Measurements from ENCODE around the gene DNAH17.

Gene DNAH17

DNA sequence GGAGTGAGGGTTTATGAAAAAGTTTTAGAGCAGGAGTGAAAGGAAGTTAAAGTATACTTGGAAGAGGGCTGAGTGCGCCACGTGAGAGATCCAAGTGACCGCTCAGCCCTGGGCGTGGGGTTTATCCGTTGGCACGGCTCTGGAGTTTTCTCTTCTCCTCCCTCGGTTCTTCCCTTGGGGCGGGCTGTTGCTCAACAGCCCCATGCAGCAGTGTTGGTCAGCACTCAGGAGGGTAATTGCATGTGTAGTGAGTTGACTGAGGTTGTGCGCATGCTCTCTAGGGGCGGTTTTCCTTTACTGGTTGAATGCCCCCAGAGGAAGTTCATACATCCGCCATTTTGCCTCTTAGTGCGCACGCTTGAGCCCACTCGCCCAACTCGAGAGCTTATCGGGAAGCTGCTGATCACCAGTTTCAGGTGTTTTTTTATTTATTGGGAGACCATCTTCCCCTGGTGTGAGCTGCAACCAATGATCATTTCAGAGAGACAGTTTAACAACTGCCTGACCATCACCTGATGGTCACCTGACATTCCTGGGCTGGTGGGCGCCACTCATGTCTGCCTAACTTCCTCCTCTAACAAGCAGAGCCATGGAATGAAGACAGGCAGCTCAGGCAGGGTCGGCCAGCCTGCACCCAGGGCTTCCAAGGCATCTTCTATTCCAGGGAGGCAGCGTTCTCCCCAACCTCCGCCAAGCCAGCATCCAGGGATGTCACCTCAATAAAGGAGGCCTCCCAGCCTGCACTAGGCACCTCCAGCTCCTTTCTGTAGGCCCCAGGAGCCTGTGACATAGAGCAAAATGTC lies 41.3 kb upstream of the DNAH17 start (continued):
- TF ChIP-seq, protein P1, sequence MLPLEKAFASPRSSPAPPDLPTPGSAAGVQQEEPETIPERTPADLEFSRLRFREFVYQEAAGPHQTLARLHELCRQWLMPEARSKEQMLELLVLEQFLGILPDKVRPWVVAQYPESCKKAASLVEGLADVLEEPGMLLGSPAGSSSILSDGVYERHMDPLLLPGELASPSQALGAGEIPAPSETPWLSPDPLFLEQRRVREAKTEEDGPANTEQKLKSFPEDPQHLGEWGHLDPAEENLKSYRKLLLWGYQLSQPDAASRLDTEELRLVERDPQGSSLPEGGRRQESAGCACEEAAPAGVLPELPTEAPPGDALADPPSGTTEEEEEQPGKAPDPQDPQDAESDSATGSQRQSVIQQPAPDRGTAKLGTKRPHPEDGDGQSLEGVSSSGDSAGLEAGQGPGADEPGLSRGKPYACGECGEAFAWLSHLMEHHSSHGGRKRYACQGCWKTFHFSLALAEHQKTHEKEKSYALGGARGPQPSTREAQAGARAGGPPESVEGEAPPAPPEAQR (tag by site-specific recombination; IDR thresholded peaks at IDR 0.05), result no peak

DNA sequence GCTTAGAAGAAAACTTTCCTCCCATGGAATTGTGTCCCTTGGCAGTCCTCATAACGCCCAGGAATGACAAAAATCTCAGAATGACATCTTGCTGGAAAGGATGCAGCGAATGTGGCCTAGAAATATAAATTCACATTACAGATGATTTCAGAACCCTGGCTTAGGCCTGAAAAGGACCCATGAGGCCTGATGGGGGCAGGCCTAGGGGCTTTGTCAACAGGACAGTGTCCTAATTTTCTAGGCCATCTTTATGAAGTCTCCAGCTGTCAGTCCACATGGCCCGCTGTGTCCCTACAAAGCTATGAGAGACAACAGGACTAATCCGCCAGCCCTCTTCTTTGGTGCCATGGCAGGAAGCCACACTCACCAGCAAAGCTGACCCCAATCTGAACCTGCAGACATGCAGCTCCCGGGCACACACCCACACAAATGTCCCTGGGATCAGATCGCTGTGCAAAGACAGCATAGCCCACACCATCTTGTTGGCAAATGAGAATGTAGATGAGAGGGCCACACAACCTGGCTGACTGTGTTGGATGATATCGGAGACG lies 40.4 kb upstream of the DNAH17 start:
- TF ChIP-seq ZNF184 (tag by site-specific recombination; IDR thresholded peaks at IDR 0.05), result no peak
- Histone ChIP-seq H3K4me3 (ENCODE audit: low read depth, low read length) (no peak overlapping the region), H3K36me3 (ENCODE audit: control insufficient read depth in 2 of 2, insufficient read depth in 1 of 2, low read length in 2 of 2) (no peaks in the 10 kb centered on the region), H3K27ac (ENCODE audit: extremely low read depth, low read depth, low read length) (no peak overlapping the region), H3K4me1 (ENCODE audit: control insufficient read depth, insufficient read depth, low read length) (no peaks in the 10 kb centered on the region), H3K9me3 (ENCODE audit: control insufficient read depth, insufficient read depth, low read depth, low read length) (no peaks in the 10 kb centered on the region)
- POLR2A ChIA-PET, result no interaction called here
- CTCF ChIA-PET, result interaction anchor here (0.6 kb wide), 1 partner anchor 94 kb away, joined by 8 read pairs; no protein-coding TSS in a partner anchor

- no peaks in the 10 kb centered on the region for H3K36me3 ChIP-seq (ENCODE audit: control insufficient read depth in 2 of 2, insufficient read depth in 1 of 2, low read length in 2 of 2)
- H3K4me1 ChIP-seq (ENCODE audit: control insufficient read depth, insufficient read depth, low read length), result no peaks in the 10 kb centered on the region
- no peak overlapping the region for H3K27ac ChIP-seq (ENCODE audit: extremely low read depth, low read depth, low read length)
- ChIA-PET POLR2A (no interaction called here), CTCF (interaction anchor here (0.5 to 0.7 kb wide), 3 partner anchors 61 to 120 kb away, joined by 3 to 8 read pairs (median 4); no protein-coding TSS in a partner anchor)
- no peaks in the 10 kb centered on the region for H3K9me3 ChIP-seq (ENCODE audit: control insufficient read depth, insufficient read depth, low read depth, low read length)
- H3K4me3 ChIP-seq (ENCODE audit: low read depth, low read length), result no peak overlapping the region
- TF ChIP-seq ZNF626 (tag by site-specific recombination; IDR thresholded peaks at IDR 0.05), result no peak
- TF ChIP-seq, protein P2, sequence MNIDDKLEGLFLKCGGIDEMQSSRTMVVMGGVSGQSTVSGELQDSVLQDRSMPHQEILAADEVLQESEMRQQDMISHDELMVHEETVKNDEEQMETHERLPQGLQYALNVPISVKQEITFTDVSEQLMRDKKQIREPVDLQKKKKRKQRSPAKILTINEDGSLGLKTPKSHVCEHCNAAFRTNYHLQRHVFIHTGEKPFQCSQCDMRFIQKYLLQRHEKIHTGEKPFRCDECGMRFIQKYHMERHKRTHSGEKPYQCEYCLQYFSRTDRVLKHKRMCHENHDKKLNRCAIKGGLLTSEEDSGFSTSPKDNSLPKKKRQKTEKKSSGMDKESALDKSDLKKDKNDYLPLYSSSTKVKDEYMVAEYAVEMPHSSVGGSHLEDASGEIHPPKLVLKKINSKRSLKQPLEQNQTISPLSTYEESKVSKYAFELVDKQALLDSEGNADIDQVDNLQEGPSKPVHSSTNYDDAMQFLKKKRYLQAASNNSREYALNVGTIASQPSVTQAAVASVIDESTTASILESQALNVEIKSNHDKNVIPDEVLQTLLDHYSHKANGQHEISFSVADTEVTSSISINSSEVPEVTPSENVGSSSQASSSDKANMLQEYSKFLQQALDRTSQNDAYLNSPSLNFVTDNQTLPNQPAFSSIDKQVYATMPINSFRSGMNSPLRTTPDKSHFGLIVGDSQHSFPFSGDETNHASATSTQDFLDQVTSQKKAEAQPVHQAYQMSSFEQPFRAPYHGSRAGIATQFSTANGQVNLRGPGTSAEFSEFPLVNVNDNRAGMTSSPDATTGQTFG (tag by site-specific recombination; IDR thresholded peaks at IDR 0.05; ENCODE audit: borderline replicate concordance), result no peak
- TF ChIP-seq ZNF488 (tag by site-specific recombination; IDR thresholded peaks at IDR 0.05), result no peak
- no peak for TF ChIP-seq ZNF37A (tag by site-specific recombination; IDR thresholded peaks at IDR 0.05)
- no peak for TF ChIP-seq ZFP41 (tag by site-specific recombination; IDR thresholded peaks at IDR 0.05; ENCODE audit: borderline replicate concordance)
- TF ChIP-seq ZNF221 (tag by site-specific recombination; IDR thresholded peaks at IDR 0.05; ENCODE audit: borderline replicate concordance), result no peak
- TF ChIP-seq ZXDB (tag by site-specific recombination; IDR thresholded peaks at IDR 0.05), result no peak
- no peak for TF ChIP-seq ZNF354C (tag by site-specific recombination; IDR thresholded peaks at IDR 0.05; ENCODE audit: borderline replicate concordance, low read depth)
- no peak for TF ChIP-seq ZNF701 (tag by site-specific recombination; IDR thresholded peaks at IDR 0.05)
- TF ChIP-seq ZNF23 (tag by site-specific recombination; IDR thresholded peaks at IDR 0.05; ENCODE audit: borderline replicate concordance), result no peak
- no peak for TF ChIP-seq SCRT1 (tag by site-specific recombination; IDR thresholded peaks at IDR 0.05; ENCODE audit: borderline replicate concordance)
- no peak for TF ChIP-seq ZNF311 (tag by site-specific recombination; IDR thresholded peaks at IDR 0.05; ENCODE audit: borderline replicate concordance)
- no peak for TF ChIP-seq ZNF18 (tag by site-specific recombination; IDR thresholded peaks at IDR 0.05)
- TF ChIP-seq, protein P3, sequence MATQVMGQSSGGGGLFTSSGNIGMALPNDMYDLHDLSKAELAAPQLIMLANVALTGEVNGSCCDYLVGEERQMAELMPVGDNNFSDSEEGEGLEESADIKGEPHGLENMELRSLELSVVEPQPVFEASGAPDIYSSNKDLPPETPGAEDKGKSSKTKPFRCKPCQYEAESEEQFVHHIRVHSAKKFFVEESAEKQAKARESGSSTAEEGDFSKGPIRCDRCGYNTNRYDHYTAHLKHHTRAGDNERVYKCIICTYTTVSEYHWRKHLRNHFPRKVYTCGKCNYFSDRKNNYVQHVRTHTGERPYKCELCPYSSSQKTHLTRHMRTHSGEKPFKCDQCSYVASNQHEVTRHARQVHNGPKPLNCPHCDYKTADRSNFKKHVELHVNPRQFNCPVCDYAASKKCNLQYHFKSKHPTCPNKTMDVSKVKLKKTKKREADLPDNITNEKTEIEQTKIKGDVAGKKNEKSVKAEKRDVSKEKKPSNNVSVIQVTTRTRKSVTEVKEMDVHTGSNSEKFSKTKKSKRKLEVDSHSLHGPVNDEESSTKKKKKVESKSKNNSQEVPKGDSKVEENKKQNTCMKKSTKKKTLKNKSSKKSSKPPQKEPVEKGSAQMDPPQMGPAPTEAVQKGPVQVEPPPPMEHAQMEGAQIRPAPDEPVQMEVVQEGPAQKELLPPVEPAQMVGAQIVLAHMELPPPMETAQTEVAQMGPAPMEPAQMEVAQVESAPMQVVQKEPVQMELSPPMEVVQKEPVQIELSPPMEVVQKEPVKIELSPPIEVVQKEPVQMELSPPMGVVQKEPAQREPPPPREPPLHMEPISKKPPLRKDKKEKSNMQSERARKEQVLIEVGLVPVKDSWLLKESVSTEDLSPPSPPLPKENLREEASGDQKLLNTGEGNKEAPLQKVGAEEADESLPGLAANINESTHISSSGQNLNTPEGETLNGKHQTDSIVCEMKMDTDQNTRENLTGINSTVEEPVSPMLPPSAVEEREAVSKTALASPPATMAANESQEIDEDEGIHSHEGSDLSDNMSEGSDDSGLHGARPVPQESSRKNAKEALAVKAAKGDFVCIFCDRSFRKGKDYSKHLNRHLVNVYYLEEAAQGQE (tag by site-specific recombination; IDR thresholded peaks at IDR 0.05), result no peak
Observed at GRCh38 chr17:78616946-78617345, 39.8 kb upstream of the DNAH17 start.

Data from HEK293 (cell line).